HG02763 (cell line): ENCODE measurements around the gene ZNF214.

ENCODE experiments used
- ATAC-seq: cut with Tn5 transposase; IDR thresholded peaks from one replicate; pipeline ENCODE4 v1.9.1; 2021; ENCODE audit warnings: mild to moderate bottlenecking, moderate library complexity; ENCODE audit not compliant: unreplicated experiment

The ZNF214 gene

DNA sequence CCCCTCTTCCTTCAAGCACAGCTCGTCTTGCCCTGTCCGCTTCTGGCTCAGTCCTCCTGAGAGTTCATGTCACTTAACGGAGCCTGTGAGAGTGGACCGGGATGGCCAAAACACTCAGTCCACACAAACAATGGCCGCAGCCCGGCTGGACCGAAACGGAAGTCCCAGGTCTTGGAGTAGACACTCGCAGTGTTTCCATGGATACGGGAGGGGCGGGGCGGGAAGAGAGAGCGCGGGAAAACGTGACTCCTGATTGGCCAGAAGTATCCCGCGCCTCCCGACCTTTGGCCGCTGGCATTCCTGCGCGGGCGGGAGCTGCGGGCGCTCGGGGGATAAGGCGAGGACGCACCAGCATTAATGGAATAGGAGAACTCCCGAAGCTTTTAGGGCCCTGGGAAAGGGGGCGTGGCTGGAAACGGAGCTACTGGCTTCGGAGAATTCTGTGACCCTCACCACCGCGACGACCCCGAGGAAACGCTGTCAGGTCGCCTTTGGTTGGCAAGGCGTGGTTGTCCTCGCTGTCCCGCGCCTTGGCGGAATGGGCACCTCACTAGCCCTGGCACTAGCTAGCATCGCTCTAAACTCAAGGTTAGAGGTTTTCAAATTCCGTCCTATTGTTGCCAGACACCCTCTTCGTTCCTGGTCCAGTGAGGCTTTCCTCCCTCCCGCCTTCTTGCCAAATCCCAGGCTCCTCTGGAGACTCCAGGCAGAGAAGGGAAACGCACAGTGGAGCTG lies at the start of gene ZNF214, which contains the start of gene NLRP14:
ZNF214 (minus strand) TSS at position 164 of the 735 bp plus-strand sequence. CDS start 17,511 bp downstream, outside the sequence.
NLRP14 (plus strand) TSS at position 297 of the 735 bp plus-strand sequence. CDS start 18,108 bp downstream, outside the sequence.
- no peak for ATAC-seq

DNA sequence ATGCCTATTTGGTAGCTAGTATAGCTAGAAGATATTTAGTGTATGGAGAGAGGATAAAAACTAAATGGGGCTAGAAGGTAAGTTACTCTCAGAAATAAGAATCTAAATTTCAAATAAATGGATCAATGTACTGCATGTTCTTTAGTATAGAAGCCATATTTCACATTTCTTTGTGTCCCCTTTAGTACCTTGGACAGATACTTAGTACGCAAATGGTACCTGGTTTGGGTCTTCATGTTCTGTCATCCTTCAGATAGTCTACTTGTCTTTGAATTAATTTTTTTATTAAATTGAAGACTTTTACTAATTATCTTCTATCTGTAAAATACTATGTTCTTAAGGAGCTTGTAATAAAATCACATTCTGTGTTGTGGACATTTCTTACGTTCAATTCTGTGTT lies 42.4 kb upstream of the ZNF214 start:
- no peak for ATAC-seq

- no peak for ATAC-seq
These were observed 40.7 kb upstream of the ZNF214 start for GRCh38 chr11:7060868-7061267.

GRCh38 chr11:7057641-7058040 lies 37.5 kb upstream of the ZNF214 start:
- ATAC-seq = no peak

GRCh38 chr11:7056828-7057513 lies 36.8 kb upstream of the ZNF214 start:
- no peak for ATAC-seq

- no peak for ATAC-seq
These were observed 30.0 kb upstream of the ZNF214 start for GRCh38 chr11:7050191-7050590.

DNA sequence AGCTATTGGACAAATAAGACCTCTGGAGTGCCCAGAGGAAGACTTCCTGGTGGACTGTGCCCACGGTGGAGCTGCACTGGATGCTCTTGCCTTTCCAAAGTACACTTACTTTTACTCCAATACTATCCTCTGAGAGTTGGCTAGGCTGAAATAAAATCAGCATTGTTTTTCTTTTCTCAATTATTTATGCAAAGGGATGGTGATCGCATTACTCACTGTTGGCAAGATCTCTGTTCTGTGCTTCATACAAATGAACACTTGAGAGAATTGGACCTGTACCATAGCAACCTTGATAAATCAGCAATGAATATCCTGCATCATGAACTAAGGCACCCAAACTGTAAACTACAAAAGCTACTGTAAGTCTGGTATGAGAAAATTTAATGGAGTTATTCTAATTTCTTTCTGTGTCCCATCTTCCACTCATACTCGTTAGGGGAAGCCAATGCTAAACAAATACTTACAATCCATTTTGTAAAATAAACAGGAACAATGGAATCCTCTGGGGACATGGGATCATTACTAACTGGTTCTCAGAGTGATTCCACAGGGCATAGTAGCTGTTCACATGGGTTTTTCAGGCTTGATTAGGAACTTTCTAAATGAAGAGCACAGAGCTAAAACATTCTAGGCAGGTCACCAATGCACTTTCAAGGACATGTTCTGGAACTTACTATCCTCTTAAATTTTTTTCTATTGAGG lies 26.5 kb upstream of the ZNF214 start:
- no peak for ATAC-seq

DNA sequence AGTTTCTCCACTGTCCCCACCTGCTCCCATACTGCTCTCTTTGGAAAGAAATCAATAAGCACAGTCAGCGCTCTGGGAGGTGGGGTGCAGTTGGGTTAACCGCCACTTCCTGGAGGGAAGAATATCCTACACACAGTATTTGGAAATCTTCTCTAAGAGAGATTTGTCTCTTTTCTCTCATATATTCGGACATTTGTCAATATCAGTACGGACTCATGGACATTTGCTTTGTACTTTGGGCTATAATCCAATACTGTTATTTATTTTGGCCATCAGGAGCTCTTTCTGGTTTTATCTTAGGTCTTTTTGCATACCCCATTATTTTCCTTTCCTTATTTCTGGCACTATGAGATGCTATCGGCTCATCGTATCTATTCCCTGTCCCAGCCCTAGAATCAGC lies 13.9 kb upstream of the ZNF214 start:
- no peak for ATAC-seq

- no peak for ATAC-seq
These were observed 12.5 kb upstream of the ZNF214 start for GRCh38 chr11:7032692-7033091.

GRCh38 chr11:7031471-7031871 lies 11.3 kb upstream of the ZNF214 start:
- no peak for ATAC-seq

DNA sequence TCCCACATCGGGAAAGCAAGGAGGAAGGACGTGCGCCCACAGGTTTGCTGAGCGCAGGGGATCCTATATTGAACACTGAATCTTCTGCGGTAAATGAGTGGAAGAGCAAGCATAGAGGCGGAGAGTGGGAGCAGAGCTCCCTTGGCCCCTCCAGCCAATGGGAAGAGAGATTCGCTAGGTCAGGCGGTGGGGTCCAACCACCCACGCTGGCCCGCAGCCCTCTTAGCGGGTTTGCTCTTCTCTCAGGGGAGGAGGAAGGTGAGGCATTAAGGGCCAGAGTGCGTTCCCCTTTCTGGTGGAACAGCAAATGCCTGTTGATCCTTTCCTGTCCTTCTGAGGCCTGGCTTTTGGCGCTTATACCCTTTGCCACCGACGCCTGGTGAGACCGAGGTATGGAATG lies 10.7 kb upstream of the ZNF214 start:
- no peak for ATAC-seq

GRCh38 chr11:7028141-7028540 lies 8.0 kb upstream of the ZNF214 start:
- ATAC-seq = no peak

DNA sequence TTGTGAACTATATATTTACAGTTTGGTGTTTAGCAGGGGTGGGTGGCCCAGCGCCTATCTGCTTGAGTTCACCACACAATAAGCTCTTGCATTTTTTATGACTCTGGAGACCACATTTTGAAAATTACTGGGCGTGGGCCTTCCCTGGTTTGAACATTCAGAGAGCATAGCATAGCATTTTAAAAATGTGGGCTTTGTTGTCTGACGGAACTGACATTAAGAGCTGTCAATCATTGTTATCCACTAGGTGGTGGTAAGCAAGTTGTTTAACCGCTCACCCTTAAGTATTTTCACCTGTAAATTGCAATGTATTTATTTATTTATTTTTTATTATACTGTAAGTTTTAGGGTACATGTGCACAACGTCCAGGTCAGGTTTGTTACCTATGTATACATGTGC lies 1.2 kb upstream of the ZNF214 start:
- ATAC-seq = no peak

DNA sequence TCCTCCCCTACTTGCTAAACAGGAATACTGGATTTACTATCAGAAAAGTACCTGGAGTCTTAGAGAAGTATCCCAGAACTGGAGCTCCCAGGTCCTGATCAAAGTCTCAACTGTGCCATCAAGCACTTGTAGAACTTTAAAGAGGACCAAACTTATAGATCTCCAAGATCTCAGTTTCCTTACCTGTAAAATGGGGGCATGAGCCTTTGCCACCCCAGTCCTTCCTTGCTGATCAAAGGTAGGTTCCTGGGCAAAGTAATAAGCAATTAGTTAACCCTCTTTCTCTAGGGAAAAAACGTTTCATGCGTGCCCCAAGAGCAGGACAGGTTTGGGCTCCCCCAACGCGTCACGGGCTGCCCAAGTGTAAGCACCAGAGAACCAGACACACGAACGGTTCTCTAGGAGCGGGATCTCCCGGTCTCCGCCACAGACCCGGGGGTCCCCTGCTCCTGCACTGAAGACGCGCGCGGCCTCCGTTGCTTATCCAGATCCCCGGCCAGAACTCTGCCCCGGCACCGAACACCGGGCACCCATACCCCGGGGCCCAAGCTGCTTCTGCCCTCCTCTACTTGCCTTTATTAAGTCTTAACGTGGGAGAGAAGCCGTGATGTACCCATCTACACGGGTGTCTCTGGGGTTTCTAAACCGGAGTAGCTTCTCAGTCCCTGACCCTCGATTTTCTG lies 505 bp downstream of the ZNF214 start:
- ATAC-seq = no peak

DNA sequence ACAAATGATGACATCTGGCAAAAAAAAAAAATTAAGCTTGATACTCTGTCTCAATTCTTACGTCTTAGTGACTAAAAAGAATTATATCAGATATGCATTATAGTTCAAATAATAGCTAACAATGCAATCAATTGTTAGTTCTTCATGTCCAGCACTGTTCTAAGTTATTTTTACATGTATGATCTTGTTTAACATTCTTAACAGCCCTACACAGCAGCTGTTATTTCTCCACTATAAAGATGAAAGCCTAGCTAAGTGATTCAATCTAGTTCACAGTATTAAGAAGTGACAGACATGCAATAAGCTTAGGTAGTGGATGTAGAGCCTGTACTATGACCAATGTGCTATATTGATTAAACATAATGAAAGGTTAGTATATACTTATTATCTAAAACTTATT lies 4.1 kb downstream of the ZNF214 start:
- no peak for ATAC-seq

GRCh38 chr11:7014118-7014517 lies 6.0 kb downstream of the ZNF214 start:
- ATAC-seq = no peak

DNA sequence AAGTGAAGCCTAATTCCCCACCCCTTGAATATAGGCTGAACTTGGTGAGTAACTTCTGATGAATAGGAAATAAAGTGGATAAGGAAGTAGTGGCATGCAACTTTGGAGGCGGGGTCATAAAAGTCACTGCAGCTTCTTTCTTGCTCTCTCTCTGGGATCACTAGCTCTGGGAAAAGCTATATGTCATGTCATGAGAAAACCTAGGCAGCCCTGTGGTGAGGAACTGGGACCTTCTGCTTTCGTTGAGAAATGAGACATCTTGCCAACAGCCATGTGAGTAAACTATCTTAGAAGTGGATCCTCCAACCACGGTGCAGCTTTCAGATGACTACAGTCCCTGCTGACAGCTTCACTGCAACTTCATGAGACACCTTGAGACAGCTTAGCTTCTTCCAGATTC lies 15.7 kb downstream of the ZNF214 start:
- no peak for ATAC-seq

DNA sequence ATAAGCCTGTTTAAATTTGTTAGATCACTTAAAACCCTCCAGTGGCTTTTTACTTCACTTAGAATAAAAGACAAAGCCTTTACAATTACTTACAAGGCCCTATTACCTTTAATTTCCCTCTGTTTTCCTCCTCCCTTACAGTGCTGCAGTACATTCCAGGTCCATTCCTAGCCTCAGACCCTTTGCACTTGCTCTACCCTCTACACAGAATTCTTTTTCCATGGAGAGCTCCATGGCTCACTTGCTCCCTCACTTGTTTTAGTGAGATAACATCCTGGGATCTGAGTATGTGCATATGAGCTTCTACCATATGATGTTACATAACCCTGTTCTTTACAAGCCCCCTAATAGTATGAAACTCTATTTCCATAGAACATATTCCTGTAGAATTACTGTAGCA lies 24.4 kb downstream of the ZNF214 start:
- ATAC-seq = no peak

DNA sequence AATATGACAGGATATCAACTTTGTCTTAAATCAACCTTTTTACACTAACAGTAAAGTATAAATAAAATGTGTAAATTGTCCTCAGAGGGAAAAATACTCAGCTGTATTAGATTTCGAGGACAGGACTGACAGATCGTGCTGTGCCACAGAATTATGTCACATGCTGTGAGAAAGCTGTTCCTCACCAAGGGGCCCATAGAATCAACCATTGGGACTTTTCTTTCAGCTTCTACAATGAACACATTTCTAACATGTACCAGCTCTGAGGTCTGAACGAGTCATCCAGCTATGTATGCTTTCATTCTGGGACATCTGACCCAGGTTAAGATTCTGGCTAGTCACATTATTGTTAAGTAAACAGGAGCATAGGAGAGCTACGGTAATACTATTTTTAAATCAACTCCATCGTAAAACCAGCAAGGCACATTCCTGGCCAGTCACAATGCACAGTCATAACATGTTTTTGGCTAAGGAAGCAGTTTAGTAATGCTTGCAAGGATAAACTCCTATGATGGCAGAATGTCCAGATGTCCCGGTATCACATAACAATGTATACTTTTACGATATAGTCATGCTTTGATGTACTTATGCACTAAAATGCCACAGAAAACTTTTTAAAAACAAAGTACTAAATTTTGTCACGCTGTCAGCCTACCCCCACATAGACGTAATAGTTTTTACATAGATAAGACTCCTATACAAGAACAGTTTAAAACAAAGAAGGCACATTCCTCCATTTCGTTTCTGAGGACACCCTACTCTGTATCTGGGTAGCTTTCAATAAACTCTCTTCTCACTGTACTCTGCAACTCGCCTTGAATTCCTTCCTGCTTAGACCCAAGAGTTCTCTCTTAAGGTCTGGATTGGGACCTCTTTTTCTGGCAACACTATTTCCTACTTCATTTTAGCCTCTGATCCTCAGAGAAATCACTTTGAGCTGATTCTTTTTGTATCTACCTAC lies 27.4 kb downstream of the ZNF214 start:
- ATAC-seq = no peak

- ATAC-seq = no peak
These were observed 28.1 kb downstream of the ZNF214 start for GRCh38 chr11:6992026-6992425.
